PC-3 (cell line): ENCODE measurements around the gene CACNA1I.

ENCODE experiments used
- CTCF ChIP-seq: fragments of 300-600 bp; sonication (generic); conservative IDR thresholded peaks from 2 replicates; pipeline ENCODE4 v1.5.1; 2017; ENCODE audit warnings: antibody characterized with exemption, low read depth, mild to moderate bottlenecking, low read length
- EZH2phosphoT487 ChIP-seq: fragments of 300-600 bp; sonication (generic); IDR thresholded peaks from 2 replicates; pipeline ENCODE4 v1.6.1; 2018; ENCODE audit warnings: mild to moderate bottlenecking, antibody characterized with exemption, low read length, borderline replicate concordance

- TF ChIP-seq CTCF: no peak
- TF ChIP-seq EZH2phosphoT487: no peak
Measured at GRCh38 chr22:39535357-39535725, 35.2 kb upstream of the CACNA1I start.
